HCT116 (cell line): ENCODE measurements around the gene CNTNAP5. TPM values are rescaled to one million over a fixed set of nuclear protein-coding genes. Genes with fewer than 3 reads are reported as not detected.

Source experiments
- ATAC-seq: fragments of 200-7000 bp; cut with Tn5 transposase; 2 replicates; pipeline ENCODE4 v1.9.1; 2020; ENCODE audit warnings: mild to moderate bottlenecking, moderate library complexity
- BruUV-seq: library from RNA; stranded (reverse); fragments of 400-500 nt; replicated peaks from 2 replicates; lab custom pipeline; 2021; lab: Mats Ljungman, UMichigan
- CTCF ChIA-PET: fragments of 300-600 bp; sonication (Branson Sonifier 250); formaldehyde crosslinking; loops from one replicate; lab custom pipeline; 2021; ENCODE audit warnings: antibody characterized with exemption; lab: Charles Lee
- POLR2A ChIA-PET: fragments of 300-600, 350-600 bp; sonication (Branson Sonifier 250); formaldehyde crosslinking; loops from one replicate; lab custom pipeline; 2021; ENCODE audit warnings: antibody characterized with exemption; lab: Charles Lee
- RAD21 ChIA-PET, 2 experiments: fragments of 300-600 bp; sonication (Branson Sonifier 250); formaldehyde crosslinking; loops; one replicate each; lab custom pipeline; 2023; ENCODE audit warnings: low total read pairs in 2 of 2; ENCODE audit not compliant: uncharacterized antibody in 2 of 2, unreplicated experiment in 2 of 2, low non-redundant PET in 1 of 2; lab: Charles Lee
- DNase-seq: peaks from one replicate; pipeline ENCODE4 v3.0.0-alpha.2; 2010; ENCODE audit warnings: low read depth, low spot score
- H2AFZ ChIP-seq: fragments of 200-600 bp; shearing (Covaris generic), sonication (generic); 2 replicates; pipeline ENCODE4 v1.6.1; 2017; ENCODE audit warnings: low read depth, mixed run types, mixed read lengths, antibody characterized with exemption, low read length; ENCODE audit not compliant: poor library complexity, severe bottlenecking
- H3K27ac ChIP-seq: 2 replicates; pipeline ENCODE4 v1.5.1; 2012; ENCODE audit warnings: low read depth, low read length
- H3K27me3 ChIP-seq: fragments of 200-600 bp; sonication (generic); 2 replicates; pipeline ENCODE4 v1.6.1; 2016; ENCODE audit warnings: mixed run types, low read length, mixed read lengths; ENCODE audit not compliant: insufficient read depth
- H3K36me3 ChIP-seq, 2 experiments: fragments of 200-500 bp in 1 of 2; fragments of 200-600 bp in 1 of 2; sonication (Bioruptor generic) in 1 of 2; sonication (generic) in 1 of 2; 2 replicates each; pipeline versions ENCODE4 v1.5.1 to v1.6.1; 2014 to 2016; ENCODE audit warnings: low read length in 2 of 2, inconsistent platforms in 1 of 2, mixed read lengths in 1 of 2, mixed run types in 1 of 2; ENCODE audit not compliant: insufficient read depth in 2 of 2, control insufficient read depth in 1 of 2
- H3K4me1 ChIP-seq, 2 experiments: fragments of 200-600 bp in 1 of 2; sonication (generic) in 1 of 2; 2 replicates each; pipeline versions ENCODE4 v1.5.1 to v1.6.1; 2012 to 2017; ENCODE audit warnings: low read length in 2 of 2, inconsistent platforms in 1 of 2, mild to moderate bottlenecking in 1 of 2, mixed read lengths in 1 of 2, mixed run types in 1 of 2, moderate library complexity in 1 of 2; ENCODE audit not compliant: insufficient read depth in 2 of 2, control insufficient read depth in 1 of 2
- H3K4me2 ChIP-seq: fragments of 200-600 bp; sonication (generic); 2 replicates; pipeline ENCODE4 v1.6.1; 2017; ENCODE audit warnings: mixed run types, low read length, mixed read lengths
- H3K4me3 ChIP-seq, 2 experiments: fragments of 200-600 bp in 1 of 2; sonication (generic) in 1 of 2; replicated peaks in 1 of 2; 2 replicates each; pipeline ENCODE4 v1.5.1; 2011 to 2016; ENCODE audit warnings: low read length in 2 of 2, control low read depth in 1 of 2, low read depth in 1 of 2, mild to moderate bottlenecking in 1 of 2, mixed read lengths in 1 of 2, mixed run types in 1 of 2
- H3K79me2 ChIP-seq: fragments of 200-600 bp; sonication (generic); 2 replicates; pipeline ENCODE4 v1.6.1; 2017; ENCODE audit warnings: mild to moderate bottlenecking, mixed run types, low read length, moderate library complexity, mixed read lengths; ENCODE audit not compliant: insufficient read depth
- H3K9ac ChIP-seq: fragments of 200-600 bp; sonication (generic); 2 replicates; pipeline ENCODE4 v1.6.1; 2016; ENCODE audit warnings: low read length, mixed read lengths
- H3K9me2 ChIP-seq: fragments of 200-600 bp; sonication (generic), shearing (Covaris generic); 2 replicates; pipeline ENCODE4 v1.6.1; 2017; ENCODE audit warnings: mixed run types, mild to moderate bottlenecking, moderate library complexity; ENCODE audit not compliant: insufficient read depth
- H3K9me3 ChIP-seq, 2 experiments: fragments of 200-500 bp in 1 of 2; fragments of 200-600 bp in 1 of 2; sonication (Bioruptor generic) in 1 of 2; sonication (generic) in 1 of 2; 2 replicates each; pipeline ENCODE4 v1.6.1; 2014 to 2017; ENCODE audit warnings: low read length in 2 of 2, mixed read lengths in 2 of 2, inconsistent platforms in 1 of 2, low read depth in 1 of 2, mild to moderate bottlenecking in 1 of 2, mixed run types in 1 of 2, moderate library complexity in 1 of 2; ENCODE audit not compliant: control insufficient read depth in 1 of 2, insufficient read depth in 1 of 2
- H4K20me1 ChIP-seq: fragments of 200-600 bp; sonication (generic), shearing (Covaris generic); 2 replicates; pipeline ENCODE4 v1.6.1; 2017; ENCODE audit warnings: mixed run types, mild to moderate bottlenecking, moderate library complexity; ENCODE audit not compliant: insufficient read depth
- CBX3 ChIP-seq: IDR thresholded peaks from 2 replicates; pipeline ENCODE4 v1.6.1; 2012; ENCODE audit warnings: low read depth
- CTCF ChIP-seq, 3 experiments: fragments of 200-600 bp in 1 of 3; sonication (generic) in 1 of 3; IDR thresholded peaks in 2 of 3; conservative IDR thresholded peaks in 1 of 3; 2 replicates each; pipeline ENCODE4 v1.5.1; 2012 to 2017; ENCODE audit warnings: low read depth in 2 of 3, low read length in 2 of 3, antibody characterized with exemption in 1 of 3, borderline replicate concordance in 1 of 3, control low read depth in 1 of 3, mild to moderate bottlenecking in 1 of 3, mixed read lengths in 1 of 3, mixed run types in 1 of 3, moderate library complexity in 1 of 3; ENCODE audit not compliant: insufficient read depth in 1 of 3
- EGR1 ChIP-seq: IDR thresholded peaks from 2 replicates; pipeline ENCODE4 v1.6.1; 2012; ENCODE audit warnings: low read depth
- MAX ChIP-seq: IDR thresholded peaks from 2 replicates; pipeline ENCODE4 v1.6.1; 2012
- POLR2A ChIP-seq: IDR thresholded peaks from 2 replicates; pipeline ENCODE4 v1.7.0; 2011; ENCODE audit warnings: borderline replicate concordance; ENCODE audit not compliant: insufficient read depth, insufficient read length; ENCODE audit errors: extremely low read depth
- RAD21 ChIP-seq: IDR thresholded peaks from 2 replicates; pipeline ENCODE4 v1.6.1; 2012; ENCODE audit warnings: low read depth, mild to moderate bottlenecking
- SIN3A ChIP-seq: IDR thresholded peaks from 2 replicates; pipeline ENCODE4 v1.6.1; 2012; ENCODE audit warnings: low read depth
- SRF ChIP-seq: IDR thresholded peaks from 2 replicates; pipeline ENCODE4 v1.6.1; 2012; ENCODE audit warnings: low read depth
- YY1 ChIP-seq: IDR thresholded peaks from 2 replicates; pipeline ENCODE4 v1.6.1; 2011; ENCODE audit warnings: low read length, low read depth, moderate library complexity, mild to moderate bottlenecking; ENCODE audit not compliant: insufficient replicate concordance; ENCODE audit errors: extremely low read depth
- ZNF274 ChIP-seq: fragments of 200-500 bp; sonication (Bioruptor generic); IDR thresholded peaks from 2 replicates; pipeline ENCODE4 v1.6.1; 2014; ENCODE audit warnings: mild to moderate bottlenecking, low read depth, low read length, inconsistent platforms
- intact Hi-C: fragments of 100-400 bp; cut with micrococcal nuclease; formaldehyde crosslinking; loops from 2 replicates; pipeline ENCODE4 v1.10.0; 2022
- total RNA-seq: library from RNA; stranded (reverse); gene quantifications from one replicate; pipeline ENCODE4 v1.2.1, GENCODE V29; 2021; ENCODE audit not compliant: unreplicated experiment

CNTNAP5 gene
- total RNA-seq, 1 experiment from 2014 or later, result not detected

DNA sequence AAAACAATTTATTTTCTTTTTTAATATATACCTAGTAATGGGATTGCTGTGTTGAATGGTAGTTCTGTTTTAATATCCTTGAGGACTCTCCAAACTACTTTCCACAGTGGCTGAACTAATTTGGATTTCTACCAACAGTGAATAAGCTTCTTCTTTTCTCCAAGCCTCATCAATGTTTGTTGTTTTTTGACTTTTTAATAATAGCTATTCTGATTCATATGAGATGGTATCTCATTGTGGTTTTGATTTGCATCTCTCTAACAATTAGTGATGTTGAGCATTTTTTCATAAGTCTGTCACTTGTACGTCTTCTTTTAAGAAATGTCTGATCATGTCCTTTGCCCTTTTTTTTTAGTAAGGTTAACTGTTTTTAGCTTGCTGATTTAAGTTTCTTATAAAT, 863.3 kb downstream of the CNTNAP5 start:
- Histone ChIP-seq H3K9me3 (peaks cover 23% of the 10 kb centered on the region in 2 experiments; a peak in 3 of 4 replicates), H3K4me1 (no peaks in the 10 kb centered on the region), H3K4me2 (no peak overlapping the region), H3K27me3 (no peaks in the 10 kb centered on the region), H3K9ac (no peak overlapping the region), H4K20me1 (no peaks in the 10 kb centered on the region), H3K27ac (no peak overlapping the region), H3K9me2 (no peaks in the 10 kb centered on the region), H2AFZ (no peak overlapping the region), H3K79me2 (no peaks in the 10 kb centered on the region), H3K36me3 (no peaks in the 10 kb centered on the region), H3K4me3 (no peak overlapping the region)
- ATAC-seq, result no peak
- POLR2A ChIA-PET, result no interaction called here
- DNase-seq, result no peak
- RAD21 ChIA-PET, result no interaction called here
- TF ChIP-seq ZNF274, result no peak
- TF ChIP-seq CTCF (IDR thresholded peaks at IDR 0.05 in 2 of 3, conservative IDR thresholded peaks at IDR 0.05 in 1 of 3; ENCODE audit: borderline replicate concordance in 1 of 3, insufficient read depth in 1 of 3, low read depth in 2 of 3, low read length in 2 of 3), result no peak
- no peak for TF ChIP-seq SIN3A
- no peak for TF ChIP-seq SRF
- TF ChIP-seq MAX, result no peak
- no peak for TF ChIP-seq CBX3
- intact Hi-C loops, result no loop called here
- CTCF ChIA-PET, result no interaction called here
- BruUV-seq, result no TSS peak

GRCh38 chr2:124894199-124894598, 869.1 kb downstream of the CNTNAP5 start:
- Histone ChIP-seq H4K20me1 (no peaks in the 10 kb centered on the region), H3K4me2 (no peak overlapping the region), H3K27me3 (no peaks in the 10 kb centered on the region), H3K9me2 (no peaks in the 10 kb centered on the region), H3K79me2 (no peaks in the 10 kb centered on the region), H3K27ac (no peak overlapping the region), H3K4me3 (no peak overlapping the region), H2AFZ (no peak overlapping the region), H3K9ac (no peak overlapping the region), H3K9me3 (peaks cover 15 to 16% of the 10 kb centered on the region in 2 experiments; a peak in 3 of 4 replicates), H3K36me3 (no peaks in the 10 kb centered on the region), H3K4me1 (no peaks in the 10 kb centered on the region)
- TF ChIP-seq EGR1, result no peak
- TF ChIP-seq POLR2A, result no peak
- TF ChIP-seq RAD21, result no peak
- no peak for TF ChIP-seq YY1
- ChIA-PET CTCF (no interaction called here), RAD21 (no interaction called here), POLR2A (no interaction called here)
- ATAC-seq (no peak), DNase-seq (no peak)
- intact Hi-C loops, result no loop called here
- no TSS peak for BruUV-seq
